ENCODE results near the gene FGF1.

DNA sequence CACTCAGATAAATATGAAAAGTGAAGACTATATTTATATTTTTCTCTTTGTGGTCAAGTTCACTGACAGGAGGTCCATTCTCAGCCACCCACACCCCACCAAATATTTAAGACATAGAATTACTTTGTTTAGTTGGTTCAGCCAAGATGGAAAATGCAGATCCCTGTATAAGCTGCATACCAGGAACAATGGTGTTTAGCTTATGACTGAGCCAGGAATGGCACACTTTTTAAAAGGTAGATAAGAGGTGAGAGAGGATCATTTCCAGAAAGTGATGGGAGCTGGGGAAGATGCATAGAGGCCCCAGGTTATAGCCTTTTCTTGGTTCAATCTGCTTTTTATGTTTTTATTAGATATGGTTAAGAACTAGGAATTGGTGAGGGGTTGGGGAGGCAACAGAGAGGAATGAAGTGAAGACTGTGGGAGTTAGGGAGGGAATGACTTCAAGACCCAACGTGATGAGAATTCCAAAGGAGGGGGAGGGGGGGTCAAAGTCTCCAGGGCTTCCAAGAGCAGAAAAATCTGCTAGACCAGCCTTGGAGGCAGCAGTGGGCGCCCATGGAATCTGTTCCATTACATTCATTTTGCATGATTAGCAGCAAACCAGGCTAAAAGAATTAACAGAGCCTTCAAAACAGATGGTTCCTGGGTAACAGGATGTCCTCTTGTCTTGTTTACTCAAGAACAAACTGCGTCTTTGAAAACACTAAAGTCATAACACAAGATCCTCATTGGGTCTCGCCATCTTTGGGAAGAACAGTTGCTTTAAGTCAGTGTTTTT is 95.2 kb downstream of the FGF1 start:
- no peak for TF ChIP-seq POLR2AphosphoS5 (IDR thresholded peaks at IDR 0.05)
- TF ChIP-seq, protein P1, sequence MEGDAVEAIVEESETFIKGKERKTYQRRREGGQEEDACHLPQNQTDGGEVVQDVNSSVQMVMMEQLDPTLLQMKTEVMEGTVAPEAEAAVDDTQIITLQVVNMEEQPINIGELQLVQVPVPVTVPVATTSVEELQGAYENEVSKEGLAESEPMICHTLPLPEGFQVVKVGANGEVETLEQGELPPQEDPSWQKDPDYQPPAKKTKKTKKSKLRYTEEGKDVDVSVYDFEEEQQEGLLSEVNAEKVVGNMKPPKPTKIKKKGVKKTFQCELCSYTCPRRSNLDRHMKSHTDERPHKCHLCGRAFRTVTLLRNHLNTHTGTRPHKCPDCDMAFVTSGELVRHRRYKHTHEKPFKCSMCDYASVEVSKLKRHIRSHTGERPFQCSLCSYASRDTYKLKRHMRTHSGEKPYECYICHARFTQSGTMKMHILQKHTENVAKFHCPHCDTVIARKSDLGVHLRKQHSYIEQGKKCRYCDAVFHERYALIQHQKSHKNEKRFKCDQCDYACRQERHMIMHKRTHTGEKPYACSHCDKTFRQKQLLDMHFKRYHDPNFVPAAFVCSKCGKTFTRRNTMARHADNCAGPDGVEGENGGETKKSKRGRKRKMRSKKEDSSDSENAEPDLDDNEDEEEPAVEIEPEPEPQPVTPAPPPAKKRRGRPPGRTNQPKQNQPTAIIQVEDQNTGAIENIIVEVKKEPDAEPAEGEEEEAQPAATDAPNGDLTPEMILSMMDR (IDR thresholded peaks at IDR 0.05) = no peak
